ENCODE measurements around the gene NREP. TPM values are rescaled to one million over a fixed set of nuclear protein-coding genes. Genes with fewer than 3 reads are reported as not detected.

The NREP gene
- total RNA-seq, 3 donors from 2014 or later, result 16.8 to 24.0 (median 18.1) TPM

- H3K9me3 ChIP-seq, result no peaks in the 10 kb centered on the region
- intact Hi-C loops (cut with DNase I, micrococcal nuclease), result no loop called here
- H3K36me3 ChIP-seq (ENCODE audit: low read depth), result no peaks in the 10 kb centered on the region
- ATAC-seq (no peak), DNase-seq (no peak)
- H3K4me3 ChIP-seq, result no peak overlapping the region
- H3K4me1 ChIP-seq (ENCODE audit: low read depth), result no peaks in the 10 kb centered on the region
- TF ChIP-seq, protein P1, sequence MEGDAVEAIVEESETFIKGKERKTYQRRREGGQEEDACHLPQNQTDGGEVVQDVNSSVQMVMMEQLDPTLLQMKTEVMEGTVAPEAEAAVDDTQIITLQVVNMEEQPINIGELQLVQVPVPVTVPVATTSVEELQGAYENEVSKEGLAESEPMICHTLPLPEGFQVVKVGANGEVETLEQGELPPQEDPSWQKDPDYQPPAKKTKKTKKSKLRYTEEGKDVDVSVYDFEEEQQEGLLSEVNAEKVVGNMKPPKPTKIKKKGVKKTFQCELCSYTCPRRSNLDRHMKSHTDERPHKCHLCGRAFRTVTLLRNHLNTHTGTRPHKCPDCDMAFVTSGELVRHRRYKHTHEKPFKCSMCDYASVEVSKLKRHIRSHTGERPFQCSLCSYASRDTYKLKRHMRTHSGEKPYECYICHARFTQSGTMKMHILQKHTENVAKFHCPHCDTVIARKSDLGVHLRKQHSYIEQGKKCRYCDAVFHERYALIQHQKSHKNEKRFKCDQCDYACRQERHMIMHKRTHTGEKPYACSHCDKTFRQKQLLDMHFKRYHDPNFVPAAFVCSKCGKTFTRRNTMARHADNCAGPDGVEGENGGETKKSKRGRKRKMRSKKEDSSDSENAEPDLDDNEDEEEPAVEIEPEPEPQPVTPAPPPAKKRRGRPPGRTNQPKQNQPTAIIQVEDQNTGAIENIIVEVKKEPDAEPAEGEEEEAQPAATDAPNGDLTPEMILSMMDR (IDR thresholded peaks at IDR 0.05), result no peak
Measured at GRCh38 chr5:111731638-111732037, 25.4 kb downstream of the NREP start.

DNA sequence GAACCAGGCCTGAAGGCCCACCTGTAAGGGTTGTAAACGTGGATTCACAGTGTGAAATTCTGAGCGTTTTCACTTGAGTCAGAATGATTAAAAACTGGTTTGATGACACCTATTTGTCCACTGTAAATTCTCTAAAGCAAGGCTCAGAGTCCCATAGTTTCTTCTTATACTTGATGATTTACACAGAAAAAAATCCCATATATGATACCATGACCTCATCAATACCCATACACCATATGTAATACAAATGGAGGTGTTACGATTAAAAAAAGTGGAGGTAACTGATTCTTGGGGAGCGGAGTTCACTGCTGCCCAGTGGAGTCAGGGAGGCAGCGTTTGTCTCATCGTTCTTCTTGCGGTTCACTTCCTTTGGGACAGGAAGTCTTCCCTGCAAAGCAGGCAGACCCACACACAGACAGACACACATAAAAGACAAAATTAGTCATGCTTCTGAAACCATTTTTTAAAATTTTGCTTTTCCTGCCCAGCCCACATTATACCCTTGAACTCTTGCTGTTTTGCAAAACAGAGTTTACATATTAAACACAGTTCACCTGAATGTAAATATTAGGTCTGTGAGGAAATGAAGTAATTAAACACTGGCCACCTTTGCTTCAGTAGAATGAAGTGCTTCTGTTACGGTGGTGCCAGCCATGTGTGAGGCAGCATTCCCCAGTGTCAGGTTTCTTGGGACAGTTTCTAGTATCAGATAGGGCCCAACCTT is 26.2 kb downstream of the NREP start:
- intact Hi-C loops (cut with DNase I, micrococcal nuclease), result no loop called here
- Histone ChIP-seq H3K4me3 (no peak overlapping the region), H3K36me3 (ENCODE audit: low read depth) (no peaks in the 10 kb centered on the region), H3K4me1 (ENCODE audit: low read depth) (no peaks in the 10 kb centered on the region), H3K9me3 (no peaks in the 10 kb centered on the region)
- TF ChIP-seq, protein P1 (IDR thresholded peaks at IDR 0.05), result no peak
- ATAC-seq, result no peak
- no peak for DNase-seq

DNA sequence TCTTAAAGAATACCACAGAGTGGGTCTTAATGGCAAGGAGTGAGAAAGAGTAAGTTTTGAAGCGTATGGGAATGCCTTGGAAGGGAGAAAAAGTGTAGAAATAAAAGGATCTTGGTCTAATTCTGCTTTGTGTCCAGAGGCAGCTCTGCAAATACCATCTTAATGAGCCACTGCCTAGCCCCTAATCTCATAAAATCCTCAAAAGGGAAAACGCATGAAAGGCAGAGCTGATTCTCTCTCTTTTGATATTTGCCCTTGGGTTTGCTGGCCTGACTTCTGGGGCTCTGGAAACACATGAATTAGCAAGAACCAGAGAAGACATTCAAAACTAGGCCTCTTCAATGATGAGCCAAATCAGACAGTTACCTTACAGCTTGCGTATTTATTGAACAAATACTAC is 28.1 kb downstream of the NREP start:
- intact Hi-C loops (cut with DNase I, micrococcal nuclease), result no loop called here

GRCh38 chr5:111726986-111727385 is 30.0 kb downstream of the NREP start:
- Histone ChIP-seq H3K4me3 (no peak overlapping the region), H3K36me3 (ENCODE audit: low read depth) (no peaks in the 10 kb centered on the region), H3K9me3 (no peaks in the 10 kb centered on the region), H3K4me1 (ENCODE audit: low read depth) (no peaks in the 10 kb centered on the region)
- no peak for DNase-seq
- intact Hi-C loops (cut with DNase I, micrococcal nuclease), result no loop called here
- TF ChIP-seq, protein P1 (IDR thresholded peaks at IDR 0.05), result no peak
- no peak for ATAC-seq

More for the DNA sequence above, 28.1 kb downstream of the NREP start:
- H3K36me3 ChIP-seq (ENCODE audit: low read depth), result no peaks in the 10 kb centered on the region
- H3K4me3 ChIP-seq, result no peak overlapping the region
- H3K9me3 ChIP-seq, result no peaks in the 10 kb centered on the region
- H3K4me1 ChIP-seq (ENCODE audit: low read depth), result no peaks in the 10 kb centered on the region
- ATAC-seq (no peak), DNase-seq (no peak)
- TF ChIP-seq, protein P1 (IDR thresholded peaks at IDR 0.05), result no peak

DNA sequence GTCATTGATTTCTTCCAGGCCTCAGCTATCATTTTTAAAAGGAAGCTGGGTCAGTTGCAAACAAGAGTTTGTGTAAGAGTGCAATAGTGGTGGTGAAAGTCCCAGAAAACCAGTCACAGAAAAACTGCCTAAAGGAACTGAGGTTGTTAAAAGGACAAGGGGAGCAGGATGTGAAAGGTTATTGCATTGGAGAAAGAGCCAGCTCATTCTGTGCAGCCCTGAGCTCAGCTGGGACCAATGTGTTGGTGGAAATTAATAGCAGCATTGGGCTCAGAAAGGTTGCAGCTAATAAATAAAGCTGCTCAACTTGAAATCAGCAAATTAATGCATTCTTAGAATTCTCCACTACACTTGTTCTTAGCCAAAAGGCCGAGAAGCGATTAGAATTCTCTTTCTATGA is 34.9 kb downstream of the NREP start:
- no peak for ATAC-seq
- DNase-seq, result no peak
- Histone ChIP-seq H3K36me3 (ENCODE audit: low read depth) (no peaks in the 10 kb centered on the region), H3K4me3 (no peak overlapping the region), H3K9me3 (no peaks in the 10 kb centered on the region), H3K4me1 (ENCODE audit: low read depth) (no peaks in the 10 kb centered on the region)
- TF ChIP-seq, protein P1 (IDR thresholded peaks at IDR 0.05), result no peak
- intact Hi-C loops (cut with DNase I, micrococcal nuclease), result no loop called here

Data from mucosa of descending colon (tissue), 3 donors.